ENCODE results near the gene SFXN5. TPM values are rescaled to one million over a fixed set of nuclear protein-coding genes. Genes with fewer than 3 reads are reported as not detected.

Gene SFXN5
- total RNA-seq, 1 experiment from 2014 or later, result 5.1 TPM

- Histone ChIP-seq H3K9me3 (ENCODE audit: low read length) (no peaks in the 10 kb centered on the region), H4K20me1 (ENCODE audit: insufficient read depth, low read depth, low read length) (no peaks in the 10 kb centered on the region; the same call in 1 of the 2 replicates), H3K4me1 (ENCODE audit: low read length) (no peaks in the 10 kb centered on the region), H3K36me3 (ENCODE audit: insufficient read depth, low read length) (no peaks in the 10 kb centered on the region), H3K4me2 (ENCODE audit: low read depth, low read length, poor library complexity, severe bottlenecking) (no peak overlapping the region), H3K9me2 (replicated peaks; ENCODE audit: insufficient read depth, low read length) (no peaks in the 10 kb centered on the region), H3K27ac (ENCODE audit: low read length) (no peak overlapping the region), H3K9ac (ENCODE audit: low read length) (no peak overlapping the region), H3K4me3 (ENCODE audit: low read length) (no peak overlapping the region), H3K79me2 (ENCODE audit: low read length) (no peaks in the 10 kb centered on the region), H2AFZ (ENCODE audit: low read length) (no peak overlapping the region), H3K27me3 (ENCODE audit: low read length) (no peaks in the 10 kb centered on the region)
- DNase-seq, result no peak
Observed at GRCh38 chr2:72956936-72957335, 114.6 kb downstream of the SFXN5 start.

GRCh38 chr2:72956050-72956395 is 115.5 kb downstream of the SFXN5 start:
- H3K9ac ChIP-seq (ENCODE audit: low read length), result no peak overlapping the region
- H3K27me3 ChIP-seq (ENCODE audit: low read length), result no peaks in the 10 kb centered on the region
- no peaks in the 10 kb centered on the region for H3K9me2 ChIP-seq (replicated peaks; ENCODE audit: insufficient read depth, low read length)
- DNase-seq, result no peak
- H4K20me1 ChIP-seq (ENCODE audit: insufficient read depth, low read depth, low read length), result no peaks in the 10 kb centered on the region; the same call in 1 of the 2 replicates
- H3K4me3 ChIP-seq (ENCODE audit: low read length), result no peak overlapping the region
- H3K9me3 ChIP-seq (ENCODE audit: low read length), result no peaks in the 10 kb centered on the region
- H3K4me1 ChIP-seq (ENCODE audit: low read length), result no peaks in the 10 kb centered on the region
- H2AFZ ChIP-seq (ENCODE audit: low read length), result no peak overlapping the region
- H3K27ac ChIP-seq (ENCODE audit: low read length), result no peak overlapping the region
- no peaks in the 10 kb centered on the region for H3K79me2 ChIP-seq (ENCODE audit: low read length)
- no peak overlapping the region for H3K4me2 ChIP-seq (ENCODE audit: low read depth, low read length, poor library complexity, severe bottlenecking)
- no peaks in the 10 kb centered on the region for H3K36me3 ChIP-seq (ENCODE audit: insufficient read depth, low read length)

- no peaks in the 10 kb centered on the region for H3K27me3 ChIP-seq (ENCODE audit: low read length)
- H3K4me3 ChIP-seq (ENCODE audit: low read length), result no peak overlapping the region
- H3K9me3 ChIP-seq (ENCODE audit: low read length), result no peaks in the 10 kb centered on the region
- H3K27ac ChIP-seq (ENCODE audit: low read length), result no peak overlapping the region
- H2AFZ ChIP-seq (ENCODE audit: low read length), result no peak overlapping the region
- no peaks in the 10 kb centered on the region for H3K36me3 ChIP-seq (ENCODE audit: insufficient read depth, low read length)
- H3K9me2 ChIP-seq (replicated peaks; ENCODE audit: insufficient read depth, low read length), result no peaks in the 10 kb centered on the region
- H3K4me2 ChIP-seq (ENCODE audit: low read depth, low read length, poor library complexity, severe bottlenecking), result no peak overlapping the region
- H3K79me2 ChIP-seq (ENCODE audit: low read length), result no peaks in the 10 kb centered on the region
- peaks cover 2% of the 10 kb centered on the region; the same call in 1 of the 2 replicates for H4K20me1 ChIP-seq (ENCODE audit: insufficient read depth, low read depth, low read length)
- no peaks in the 10 kb centered on the region for H3K4me1 ChIP-seq (ENCODE audit: low read length)
- H3K9ac ChIP-seq (ENCODE audit: low read length), result no peak overlapping the region
- DNase-seq, result no peak
Observed at GRCh38 chr2:72955228-72956049, 116.1 kb downstream of the SFXN5 start.

GRCh38 chr2:72954376-72955227 is 116.9 kb downstream of the SFXN5 start:
- no peaks in the 10 kb centered on the region for H3K4me1 ChIP-seq (ENCODE audit: low read length)
- H3K79me2 ChIP-seq (ENCODE audit: low read length), result no peaks in the 10 kb centered on the region
- H2AFZ ChIP-seq (ENCODE audit: low read length), result no peak overlapping the region
- H3K9ac ChIP-seq (ENCODE audit: low read length), result no peak overlapping the region
- H3K4me3 ChIP-seq (ENCODE audit: low read length), result no peak overlapping the region
- DNase-seq, result no peak
- H3K9me3 ChIP-seq (ENCODE audit: low read length), result no peaks in the 10 kb centered on the region
- no peak overlapping the region for H3K4me2 ChIP-seq (ENCODE audit: low read depth, low read length, poor library complexity, severe bottlenecking)
- H3K9me2 ChIP-seq (replicated peaks; ENCODE audit: insufficient read depth, low read length), result no peaks in the 10 kb centered on the region
- no peaks in the 10 kb centered on the region for H3K36me3 ChIP-seq (ENCODE audit: insufficient read depth, low read length)
- no peaks in the 10 kb centered on the region for H3K27me3 ChIP-seq (ENCODE audit: low read length)
- H4K20me1 ChIP-seq (ENCODE audit: insufficient read depth, low read depth, low read length), result 0 out of 2 replicates have a peak, but pooled peaks cover 6% of the 10 kb centered on the region
- H3K27ac ChIP-seq (ENCODE audit: low read length), result no peak overlapping the region

- Histone ChIP-seq H3K36me3 (ENCODE audit: insufficient read depth, low read length) (no peaks in the 10 kb centered on the region), H3K4me2 (ENCODE audit: low read depth, low read length, poor library complexity, severe bottlenecking) (no peak overlapping the region), H2AFZ (ENCODE audit: low read length) (no peak overlapping the region), H3K9ac (ENCODE audit: low read length) (no peak overlapping the region), H3K9me2 (replicated peaks; ENCODE audit: insufficient read depth, low read length) (no peaks in the 10 kb centered on the region), H3K27ac (ENCODE audit: low read length) (no peak overlapping the region), H3K9me3 (ENCODE audit: low read length) (no peaks in the 10 kb centered on the region), H4K20me1 (ENCODE audit: insufficient read depth, low read depth, low read length) (0 out of 2 replicates have a peak, but pooled peaks cover 6% of the 10 kb centered on the region), H3K79me2 (ENCODE audit: low read length) (no peaks in the 10 kb centered on the region), H3K4me1 (ENCODE audit: low read length) (no peaks in the 10 kb centered on the region), H3K4me3 (ENCODE audit: low read length) (no peak overlapping the region), H3K27me3 (ENCODE audit: low read length) (no peaks in the 10 kb centered on the region)
- no peak for DNase-seq
Observed at GRCh38 chr2:72953976-72954375, 117.5 kb downstream of the SFXN5 start.

GRCh38 chr2:72953528-72953927 is 118.0 kb downstream of the SFXN5 start:
- no peak for DNase-seq
- Histone ChIP-seq H3K9me2 (replicated peaks; ENCODE audit: insufficient read depth, low read length) (no peaks in the 10 kb centered on the region), H3K27me3 (ENCODE audit: low read length) (no peaks in the 10 kb centered on the region), H3K4me3 (ENCODE audit: low read length) (no peak overlapping the region), H3K4me1 (ENCODE audit: low read length) (no peaks in the 10 kb centered on the region), H3K36me3 (ENCODE audit: insufficient read depth, low read length) (no peaks in the 10 kb centered on the region), H2AFZ (ENCODE audit: low read length) (no peak overlapping the region), H3K79me2 (ENCODE audit: low read length) (no peaks in the 10 kb centered on the region), H3K9ac (ENCODE audit: low read length) (no peak overlapping the region), H3K27ac (ENCODE audit: low read length) (no peak overlapping the region), H3K9me3 (ENCODE audit: low read length) (no peaks in the 10 kb centered on the region), H4K20me1 (ENCODE audit: insufficient read depth, low read depth, low read length) (0 out of 2 replicates have a peak, but pooled peaks cover 6% of the 10 kb centered on the region), H3K4me2 (ENCODE audit: low read depth, low read length, poor library complexity, severe bottlenecking) (no peak overlapping the region)

GRCh38 chr2:72952961-72953360 is 118.6 kb downstream of the SFXN5 start:
- DNase-seq, result no peak
- no peak overlapping the region for H3K4me3 ChIP-seq (ENCODE audit: low read length)
- H3K9me3 ChIP-seq (ENCODE audit: low read length), result no peaks in the 10 kb centered on the region
- no peak overlapping the region for H2AFZ ChIP-seq (ENCODE audit: low read length)
- no peak overlapping the region for H3K27ac ChIP-seq (ENCODE audit: low read length)
- no peaks in the 10 kb centered on the region for H3K4me1 ChIP-seq (ENCODE audit: low read length)
- H3K4me2 ChIP-seq (ENCODE audit: low read depth, low read length, poor library complexity, severe bottlenecking), result no peak overlapping the region
- no peaks in the 10 kb centered on the region for H3K9me2 ChIP-seq (replicated peaks; ENCODE audit: insufficient read depth, low read length)
- H4K20me1 ChIP-seq (ENCODE audit: insufficient read depth, low read depth, low read length), result 0 out of 2 replicates have a peak, but pooled peaks cover 6% of the 10 kb centered on the region
- H3K36me3 ChIP-seq (ENCODE audit: insufficient read depth, low read length), result no peaks in the 10 kb centered on the region
- H3K9ac ChIP-seq (ENCODE audit: low read length), result no peak overlapping the region
- no peaks in the 10 kb centered on the region for H3K79me2 ChIP-seq (ENCODE audit: low read length)
- H3K27me3 ChIP-seq (ENCODE audit: low read length), result no peaks in the 10 kb centered on the region

GRCh38 chr2:72952110-72952823 is 119.2 kb downstream of the SFXN5 start:
- Histone ChIP-seq H4K20me1 (ENCODE audit: insufficient read depth, low read depth, low read length) (0 out of 2 replicates have a peak, but pooled peaks cover 6% of the 10 kb centered on the region), H3K36me3 (ENCODE audit: insufficient read depth, low read length) (no peaks in the 10 kb centered on the region), H3K9me3 (ENCODE audit: low read length) (no peaks in the 10 kb centered on the region), H3K4me1 (ENCODE audit: low read length) (no peaks in the 10 kb centered on the region), H3K27ac (ENCODE audit: low read length) (no peak overlapping the region), H2AFZ (ENCODE audit: low read length) (no peak overlapping the region), H3K4me3 (ENCODE audit: low read length) (no peak overlapping the region), H3K4me2 (ENCODE audit: low read depth, low read length, poor library complexity, severe bottlenecking) (no peak overlapping the region), H3K9ac (ENCODE audit: low read length) (no peak overlapping the region), H3K27me3 (ENCODE audit: low read length) (no peaks in the 10 kb centered on the region), H3K79me2 (ENCODE audit: low read length) (no peaks in the 10 kb centered on the region), H3K9me2 (replicated peaks; ENCODE audit: insufficient read depth, low read length) (no peaks in the 10 kb centered on the region)
- no peak for DNase-seq

Data from Karpas-422 (cell line).